Nephron (organoid): ENCODE data around the gene TLE3.
A peak's percentile ranks its signal among the peaks of the same experiment; 100 is the strongest.

Experiments used
- H3K27ac Mint-ChIP-seq, 3 experiments: 2 replicates each; pipeline ENCODE4 v1.8.0; 2020; ENCODE audit warnings: mixed read lengths in 3 of 3, mild to moderate bottlenecking in 2 of 3, moderate library complexity in 1 of 3
- H3K27me3 Mint-ChIP-seq: 2 replicates; pipeline ENCODE4 v1.8.0; 2021; ENCODE audit warnings: low read depth, mild to moderate bottlenecking, moderate library complexity, mixed read lengths
- H3K36me3 Mint-ChIP-seq: 2 replicates; pipeline ENCODE4 v1.8.0; 2020; ENCODE audit warnings: low read depth, mixed read lengths
- H3K4me1 Mint-ChIP-seq: 2 replicates; pipeline ENCODE4 v1.8.0; 2020; ENCODE audit warnings: mixed read lengths
- H3K4me3 Mint-ChIP-seq, 3 experiments: 2 replicates each; pipeline ENCODE4 v1.8.0; 2020; ENCODE audit warnings: mild to moderate bottlenecking in 3 of 3, mixed read lengths in 3 of 3, moderate library complexity in 2 of 3
- H3K9me3 Mint-ChIP-seq: 2 replicates; pipeline ENCODE4 v1.8.0; 2020; ENCODE audit warnings: mixed read lengths
- TF ChIP-seq, protein P1 (sequence below), 3 experiments: fragments of 200-600 bp; sonication (generic); IDR thresholded peaks; one replicate each; pipeline ENCODE4 v1.5.0; 2021; ENCODE audit warnings: antibody characterized with exemption in 3 of 3; ENCODE audit not compliant: unreplicated experiment in 3 of 3

TLE3 gene

DNA sequence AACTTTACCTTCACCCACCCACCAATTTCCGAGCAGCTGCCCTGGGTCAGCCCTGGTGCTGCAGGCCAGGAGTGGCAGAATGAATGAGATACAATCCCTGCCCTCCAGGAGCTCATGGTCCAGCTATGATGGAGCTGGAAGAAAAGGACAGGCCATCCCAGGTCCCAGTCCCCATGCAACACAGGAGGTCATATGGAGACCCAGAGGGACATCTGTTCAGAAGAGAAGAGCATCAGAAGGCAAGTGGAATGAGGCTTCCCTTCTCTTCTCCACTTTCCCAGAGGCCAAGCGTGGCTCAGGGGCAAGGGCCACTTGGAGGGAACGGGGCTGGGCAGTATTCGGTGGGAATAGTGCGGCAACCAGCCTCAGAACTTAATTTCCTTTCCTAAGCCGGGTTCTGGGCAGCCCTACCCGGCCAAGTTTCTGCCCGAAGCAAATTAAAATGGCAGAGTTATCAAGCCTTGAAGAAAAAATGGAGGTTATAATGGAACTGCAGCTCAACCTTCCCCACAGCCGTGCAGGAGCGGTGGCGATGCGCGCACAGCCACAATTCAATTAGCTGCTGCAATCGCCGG, 35.9 kb downstream of the TLE3 start:
- TF ChIP-seq, protein P1, sequence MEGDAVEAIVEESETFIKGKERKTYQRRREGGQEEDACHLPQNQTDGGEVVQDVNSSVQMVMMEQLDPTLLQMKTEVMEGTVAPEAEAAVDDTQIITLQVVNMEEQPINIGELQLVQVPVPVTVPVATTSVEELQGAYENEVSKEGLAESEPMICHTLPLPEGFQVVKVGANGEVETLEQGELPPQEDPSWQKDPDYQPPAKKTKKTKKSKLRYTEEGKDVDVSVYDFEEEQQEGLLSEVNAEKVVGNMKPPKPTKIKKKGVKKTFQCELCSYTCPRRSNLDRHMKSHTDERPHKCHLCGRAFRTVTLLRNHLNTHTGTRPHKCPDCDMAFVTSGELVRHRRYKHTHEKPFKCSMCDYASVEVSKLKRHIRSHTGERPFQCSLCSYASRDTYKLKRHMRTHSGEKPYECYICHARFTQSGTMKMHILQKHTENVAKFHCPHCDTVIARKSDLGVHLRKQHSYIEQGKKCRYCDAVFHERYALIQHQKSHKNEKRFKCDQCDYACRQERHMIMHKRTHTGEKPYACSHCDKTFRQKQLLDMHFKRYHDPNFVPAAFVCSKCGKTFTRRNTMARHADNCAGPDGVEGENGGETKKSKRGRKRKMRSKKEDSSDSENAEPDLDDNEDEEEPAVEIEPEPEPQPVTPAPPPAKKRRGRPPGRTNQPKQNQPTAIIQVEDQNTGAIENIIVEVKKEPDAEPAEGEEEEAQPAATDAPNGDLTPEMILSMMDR (IDR thresholded peaks at IDR 0.05; ENCODE audit: unreplicated experiment in 3 of 3) = no peak
- Mint-ChIP-seq H3K9me3 (no peaks in the 10 kb centered on the region), H3K36me3 (peaks cover 74% of the 10 kb centered on the region), H3K27ac (peak overlapping the region; percentile 81 to 96 (median 84)), H3K27me3 (peaks cover 17% of the 10 kb centered on the region), H3K4me3 (peak overlapping the region in 2 of 3 experiments; percentile 22 to 45), H3K4me1 (peaks cover 60% of the 10 kb centered on the region)

- H3K36me3 Mint-ChIP-seq = peaks cover 71% of the 10 kb centered on the region
- peaks cover 54% of the 10 kb centered on the region for H3K4me1 Mint-ChIP-seq
- peak overlapping the region; percentile 52 to 61 (median 55) for H3K4me3 Mint-ChIP-seq
- TF ChIP-seq, protein P1 (IDR thresholded peaks at IDR 0.05; ENCODE audit: unreplicated experiment in 3 of 3) = no peak
- H3K9me3 Mint-ChIP-seq = no peaks in the 10 kb centered on the region
- H3K27me3 Mint-ChIP-seq = peaks cover 17% of the 10 kb centered on the region
- H3K27ac Mint-ChIP-seq = peak overlapping the region; percentile 63 to 71 (median 68)
These were observed 36.8 kb downstream of the TLE3 start for GRCh38 chr15:70060993-70061305.

- no peaks in the 10 kb centered on the region for H3K9me3 Mint-ChIP-seq
These were observed 37.3 kb downstream of the TLE3 start for GRCh38 chr15:70060214-70060992.

DNA sequence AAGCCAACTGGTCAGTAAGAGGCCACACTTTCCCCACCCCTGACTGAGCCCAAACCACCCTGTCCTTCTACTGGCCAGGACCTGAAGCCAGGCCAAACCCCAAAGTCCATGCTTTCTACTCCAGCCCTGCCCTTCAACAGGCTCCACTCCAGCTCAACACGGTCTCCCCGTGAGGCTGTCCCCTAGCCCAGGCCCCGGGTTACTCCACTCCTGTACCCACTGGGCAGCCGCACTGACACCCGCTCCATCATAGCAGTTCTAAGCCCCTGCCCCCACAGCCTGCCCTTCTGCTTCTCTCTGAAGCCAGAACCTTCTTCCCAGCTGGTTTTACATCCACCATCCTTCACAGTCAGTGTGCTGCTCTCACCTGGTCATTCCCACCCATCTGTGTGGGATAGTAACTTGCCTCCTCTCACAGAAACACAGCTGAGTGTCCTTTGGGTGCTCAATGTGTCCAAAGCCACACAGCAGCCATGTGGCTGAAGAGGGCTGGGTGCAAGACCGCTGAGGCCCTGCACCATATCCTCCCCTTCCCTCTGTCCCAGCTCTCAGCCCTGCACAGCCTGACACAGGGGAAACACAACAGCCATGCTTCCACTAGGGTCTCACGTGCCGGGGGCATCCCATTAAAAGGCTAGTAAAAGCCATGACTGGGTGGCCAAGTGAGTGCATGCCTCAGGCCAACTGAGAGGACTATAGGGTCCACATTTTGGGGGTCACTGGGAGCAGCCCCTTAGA, 38.1 kb downstream of the TLE3 start:
- Mint-ChIP-seq H3K27me3 (peaks cover 24% of the 10 kb centered on the region), H3K4me3 (no peak overlapping the region), H3K4me1 (peaks cover 46% of the 10 kb centered on the region), H3K27ac (peak overlapping the region in 1 of 3 experiments; percentile 35), H3K9me3 (no peaks in the 10 kb centered on the region), H3K36me3 (peaks cover 76% of the 10 kb centered on the region)
- TF ChIP-seq, protein P1 (IDR thresholded peaks at IDR 0.05; ENCODE audit: unreplicated experiment in 3 of 3) = no peak

More at GRCh38 chr15:70060214-70060992, 37.3 kb downstream of the TLE3 start:
- Mint-ChIP-seq H3K27ac (peak overlapping the region; percentile 63 to 71 (median 68)), H3K4me3 (peak overlapping the region in 2 of 3 experiments; percentile 37 to 48), H3K27me3 (peaks cover 21% of the 10 kb centered on the region), H3K36me3 (peaks cover 74% of the 10 kb centered on the region), H3K4me1 (peaks cover 51% of the 10 kb centered on the region)
- TF ChIP-seq, protein P1 (IDR thresholded peaks at IDR 0.05; ENCODE audit: unreplicated experiment in 3 of 3) = no peak

DNA sequence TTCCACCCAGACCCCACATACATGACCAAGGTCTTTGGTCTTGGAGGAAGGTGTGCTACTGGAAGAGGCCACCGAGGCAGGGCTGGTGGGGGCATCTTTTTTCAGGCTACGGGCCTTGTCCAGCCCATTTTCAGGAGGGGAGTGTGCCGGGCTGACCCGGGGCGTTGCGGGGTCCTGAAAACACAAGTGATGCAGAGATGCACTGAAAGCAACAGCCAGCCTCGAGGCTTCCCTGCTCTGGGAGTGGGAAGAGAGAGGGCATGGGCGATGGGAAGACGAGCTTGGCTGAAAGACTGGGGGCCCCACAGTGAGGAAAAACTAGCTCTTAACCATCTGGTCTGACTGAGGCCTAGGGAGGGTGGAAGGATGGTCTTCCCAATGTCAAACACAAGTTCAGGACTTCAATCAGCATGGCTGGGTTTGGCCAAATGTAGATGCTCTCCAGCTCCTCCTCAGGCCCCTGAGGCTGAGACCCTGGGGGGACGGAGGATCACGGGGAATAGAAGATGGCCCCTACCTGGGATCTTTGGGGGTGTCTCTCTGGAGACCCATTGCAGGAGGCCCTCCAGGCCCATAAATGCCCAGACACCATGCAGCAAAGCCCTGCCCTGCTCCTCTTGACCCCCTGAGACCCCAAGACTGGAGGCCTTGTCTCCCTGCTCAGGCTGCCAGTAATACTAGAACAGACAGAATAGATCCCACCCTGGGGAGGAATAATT, 38.9 kb downstream of the TLE3 start:
- H3K36me3 Mint-ChIP-seq = peaks cover 80% of the 10 kb centered on the region
- TF ChIP-seq, protein P1 (IDR thresholded peaks at IDR 0.05; ENCODE audit: unreplicated experiment in 3 of 3) = no peak
- no peak overlapping the region for H3K27ac Mint-ChIP-seq
- H3K4me3 Mint-ChIP-seq = no peak overlapping the region
- H3K4me1 Mint-ChIP-seq = peaks cover 42% of the 10 kb centered on the region
- H3K27me3 Mint-ChIP-seq = peaks cover 28% of the 10 kb centered on the region
- no peaks in the 10 kb centered on the region for H3K9me3 Mint-ChIP-seq
